NCI-H345 treated with DMSO at 0.1 percent for 48 hours (cell line): ENCODE results near the gene TMIGD1.

Experiments used
- DNase-seq: peaks from one replicate; lab custom pipeline; 2025; ENCODE audit not compliant: unreplicated experiment; lab: John Stamatoyannopoulos, UW

The TMIGD1 gene, protein sequence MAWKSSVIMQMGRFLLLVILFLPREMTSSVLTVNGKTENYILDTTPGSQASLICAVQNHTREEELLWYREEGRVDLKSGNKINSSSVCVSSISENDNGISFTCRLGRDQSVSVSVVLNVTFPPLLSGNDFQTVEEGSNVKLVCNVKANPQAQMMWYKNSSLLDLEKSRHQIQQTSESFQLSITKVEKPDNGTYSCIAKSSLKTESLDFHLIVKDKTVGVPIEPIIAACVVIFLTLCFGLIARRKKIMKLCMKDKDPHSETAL

DNA sequence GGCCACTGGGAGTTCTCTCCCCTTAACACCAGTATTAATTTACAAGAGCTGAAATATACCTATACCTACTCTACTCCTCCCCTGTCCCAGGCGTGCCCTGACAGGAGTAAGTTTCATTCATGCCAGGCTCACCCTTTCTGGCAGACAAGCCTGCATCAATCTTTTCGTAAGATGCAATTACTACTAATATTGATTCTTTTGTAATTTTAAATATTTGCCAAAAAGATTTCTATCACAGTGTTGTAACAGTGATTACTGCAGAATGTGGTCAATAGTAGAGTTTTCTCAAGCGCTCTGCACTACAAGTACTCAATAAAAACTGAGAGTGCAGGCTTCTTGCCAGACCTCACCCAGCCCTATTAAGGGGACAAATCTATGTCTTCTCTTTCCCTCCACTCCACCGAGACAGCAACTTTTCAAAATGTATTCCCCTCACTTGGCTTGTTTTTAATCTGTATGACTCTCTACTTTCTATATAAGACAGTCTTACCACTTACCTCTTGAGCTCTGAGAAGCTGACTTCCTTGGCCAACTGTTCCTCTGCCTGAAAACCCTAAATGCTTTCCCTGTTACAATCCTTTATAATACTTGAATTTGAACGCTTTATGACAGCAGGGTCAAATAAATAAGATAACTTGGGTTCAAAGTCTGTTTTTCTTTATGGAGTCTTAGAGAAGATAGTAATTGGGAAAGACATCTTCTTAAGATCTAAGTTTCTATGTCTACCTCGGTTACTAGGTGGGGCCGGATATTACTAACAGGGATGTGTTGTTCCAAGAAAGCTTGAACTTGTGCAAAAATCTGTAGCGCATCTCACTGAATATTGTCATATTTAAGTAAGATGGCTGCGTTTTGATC lies at the start of gene TMIGD1:
TMIGD1 (minus strand) TSS at position 555 of the 858 bp plus-strand sequence. CDS start 1,924 bp downstream, outside the sequence.
- no peak for DNase-seq

DNA sequence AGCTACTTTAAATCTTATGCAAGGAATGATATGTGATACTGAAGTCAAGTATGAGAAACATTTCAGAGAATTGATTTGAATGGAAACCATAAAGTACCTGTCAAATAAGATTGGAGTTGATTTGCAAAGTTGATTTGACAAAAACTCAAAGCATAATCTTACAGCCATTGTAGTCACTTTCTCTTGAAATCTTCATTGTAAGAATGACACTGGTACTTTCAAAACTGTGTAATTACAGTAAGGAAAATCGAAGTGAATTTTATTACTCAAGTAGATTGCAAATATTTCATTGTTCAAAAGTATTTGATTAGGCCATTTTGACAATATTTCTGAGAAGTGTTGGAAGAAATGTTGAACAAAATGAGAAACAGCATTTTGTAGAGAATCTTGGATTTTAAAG lies 48.5 kb upstream of the TMIGD1 start:
- DNase-seq, result no peak

DNA sequence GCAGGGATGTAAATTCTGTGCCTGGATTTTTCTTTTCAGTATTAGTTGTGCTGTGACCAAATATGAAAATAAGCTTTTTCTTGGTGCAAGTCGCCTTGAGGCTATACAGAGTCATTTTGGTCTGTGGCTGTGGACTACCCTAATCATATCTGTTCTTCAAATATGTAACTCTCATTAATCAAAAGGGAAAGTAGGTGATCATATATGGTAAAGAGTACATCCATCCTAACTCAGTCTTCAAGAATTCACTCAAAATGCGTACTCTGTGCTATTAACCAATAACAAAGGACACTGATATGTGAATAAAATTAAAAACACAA lies 47.4 kb upstream of the TMIGD1 start:
- DNase-seq, result no peak

DNA sequence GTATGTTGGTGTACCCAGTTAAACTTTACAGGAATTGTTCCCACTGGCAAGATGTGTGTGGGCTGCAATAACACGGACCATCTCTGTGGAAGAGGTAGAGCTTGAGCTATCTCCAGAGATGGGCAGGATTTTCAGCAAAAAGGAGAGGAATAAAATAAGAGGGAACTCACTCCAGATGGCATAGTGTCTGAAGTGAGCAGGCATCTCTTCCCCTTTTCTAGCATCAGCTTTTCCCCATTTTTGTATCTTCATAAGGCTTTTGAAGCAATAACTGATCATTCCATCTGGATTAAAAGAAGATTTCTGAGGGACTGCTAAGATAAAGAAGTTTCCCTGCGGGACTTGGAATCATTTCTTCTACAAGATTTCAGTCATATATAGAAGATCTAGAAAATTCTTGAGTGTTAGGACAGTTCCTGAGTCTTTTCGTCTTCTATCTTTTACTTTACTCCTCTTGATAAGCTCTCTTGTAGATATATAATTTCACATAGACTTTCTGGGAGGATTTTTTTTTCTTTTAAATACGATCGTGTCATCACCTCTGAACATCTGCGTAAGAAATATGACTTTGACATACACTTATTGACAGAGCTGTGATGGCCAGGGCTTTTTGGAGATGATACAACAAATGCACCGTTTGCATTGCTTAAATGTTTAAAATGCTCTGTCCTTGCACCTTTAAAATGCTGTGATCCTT lies 46.9 kb upstream of the TMIGD1 start:
- no peak for DNase-seq

DNA sequence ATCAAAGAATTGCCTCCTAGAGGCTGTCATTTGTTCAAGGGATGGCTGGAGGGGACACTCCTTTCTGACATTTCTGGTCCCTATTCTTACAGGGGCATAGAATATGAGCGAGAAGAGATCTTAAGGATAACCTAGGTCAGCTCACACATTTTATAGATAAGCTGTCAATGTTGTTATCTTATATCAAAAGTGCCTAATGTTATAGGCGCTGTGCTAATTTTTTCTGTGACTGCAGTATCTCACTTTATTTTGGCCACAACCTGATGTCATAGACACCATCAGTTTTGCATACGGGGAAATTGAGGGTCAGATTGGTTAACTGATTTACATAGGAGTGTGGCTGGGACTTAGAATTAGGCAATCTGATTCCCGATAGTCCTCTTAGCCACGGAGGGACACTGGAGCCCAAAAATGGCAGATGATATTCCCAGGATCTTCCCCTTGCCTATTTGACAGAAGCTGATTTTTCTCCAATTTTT lies 46.1 kb upstream of the TMIGD1 start:
- no peak for DNase-seq

DNA sequence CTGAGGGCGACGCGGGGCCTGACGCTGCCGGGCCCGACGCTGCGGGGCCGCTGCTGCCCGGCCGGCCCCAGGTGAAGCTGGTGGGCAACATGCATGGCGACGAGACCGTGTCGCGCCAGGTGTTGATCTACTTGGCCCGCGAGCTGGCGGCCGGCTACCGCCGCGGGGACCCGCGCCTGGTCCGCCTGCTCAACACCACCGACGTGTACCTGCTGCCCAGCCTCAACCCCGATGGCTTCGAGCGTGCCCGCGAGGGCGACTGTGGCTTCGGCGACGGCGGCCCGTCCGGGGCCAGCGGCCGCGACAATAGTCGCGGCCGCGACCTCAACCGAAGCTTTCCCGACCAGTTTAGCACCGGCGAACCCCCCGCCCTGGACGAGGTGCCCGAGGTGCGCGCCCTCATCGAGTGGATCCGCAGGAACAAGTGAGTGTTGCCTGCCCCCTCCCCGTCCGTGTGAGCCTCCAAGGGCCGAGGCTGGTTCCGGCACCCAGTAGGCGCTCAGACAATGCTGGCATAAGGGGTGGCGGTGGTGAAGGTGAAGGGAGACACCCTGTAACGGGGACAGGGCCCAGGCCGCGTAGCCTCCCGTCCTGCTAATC lies 45.5 kb upstream of the TMIGD1 start:
- no peak for DNase-seq

DNA sequence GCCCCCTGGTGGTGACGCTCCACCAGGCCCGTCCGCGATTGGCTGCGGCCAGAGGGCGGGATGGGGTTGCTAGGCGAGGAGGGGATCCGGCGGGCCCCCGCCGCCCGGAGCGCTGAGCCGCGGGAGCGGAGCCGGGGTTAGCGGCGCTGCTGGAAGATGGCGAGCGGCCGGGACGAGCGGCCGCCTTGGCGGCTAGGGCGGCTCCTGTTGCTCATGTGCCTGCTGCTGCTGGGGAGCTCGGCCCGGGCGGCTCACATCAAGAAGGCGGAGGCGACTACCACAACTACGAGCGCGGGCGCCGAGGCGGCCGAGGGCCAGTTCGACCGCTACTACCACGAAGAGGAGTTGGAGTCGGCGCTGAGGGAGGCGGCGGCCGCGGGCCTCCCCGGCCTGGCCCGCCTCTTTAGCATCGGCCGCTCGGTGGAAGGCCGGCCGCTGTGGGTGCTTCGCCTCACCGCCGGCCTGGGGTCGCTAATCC lies 45.0 kb upstream of the TMIGD1 start, which contains the start of gene CPD:
CPD (plus strand) TSS at position 103 of the 478 bp plus-strand sequence; CDS start at position 157, 54 bp downstream.
- DNase-seq, result peak; percentile 89

DNA sequence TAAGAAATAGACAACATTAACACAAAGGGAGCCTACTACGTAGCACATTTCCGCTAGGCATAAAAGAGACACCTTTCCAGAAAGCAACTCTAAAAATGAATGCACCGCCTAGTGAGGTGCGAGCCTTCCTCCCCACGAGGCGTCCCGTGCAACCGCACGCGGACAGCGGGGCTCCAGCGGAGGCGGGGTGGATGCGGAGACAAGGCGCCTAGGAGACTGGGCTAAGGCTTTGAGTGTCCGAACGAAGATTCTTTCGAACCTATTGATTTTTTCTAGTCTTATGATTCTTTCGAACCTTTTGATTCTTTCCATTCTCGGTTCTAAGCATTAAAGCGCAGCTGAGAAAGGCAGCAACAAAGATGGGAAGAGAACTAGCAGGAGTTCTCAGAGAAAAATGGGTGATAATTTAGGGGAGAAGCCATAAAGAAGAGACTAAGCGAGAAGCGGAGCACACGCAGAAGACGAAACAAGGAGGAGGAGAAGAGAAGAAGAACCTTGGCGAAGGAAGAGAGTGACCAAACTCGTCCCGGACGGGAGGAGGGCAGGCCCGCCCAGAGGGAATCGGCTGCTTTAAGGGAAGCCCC lies 44.5 kb upstream of the TMIGD1 start:
- DNase-seq, result no peak

DNA sequence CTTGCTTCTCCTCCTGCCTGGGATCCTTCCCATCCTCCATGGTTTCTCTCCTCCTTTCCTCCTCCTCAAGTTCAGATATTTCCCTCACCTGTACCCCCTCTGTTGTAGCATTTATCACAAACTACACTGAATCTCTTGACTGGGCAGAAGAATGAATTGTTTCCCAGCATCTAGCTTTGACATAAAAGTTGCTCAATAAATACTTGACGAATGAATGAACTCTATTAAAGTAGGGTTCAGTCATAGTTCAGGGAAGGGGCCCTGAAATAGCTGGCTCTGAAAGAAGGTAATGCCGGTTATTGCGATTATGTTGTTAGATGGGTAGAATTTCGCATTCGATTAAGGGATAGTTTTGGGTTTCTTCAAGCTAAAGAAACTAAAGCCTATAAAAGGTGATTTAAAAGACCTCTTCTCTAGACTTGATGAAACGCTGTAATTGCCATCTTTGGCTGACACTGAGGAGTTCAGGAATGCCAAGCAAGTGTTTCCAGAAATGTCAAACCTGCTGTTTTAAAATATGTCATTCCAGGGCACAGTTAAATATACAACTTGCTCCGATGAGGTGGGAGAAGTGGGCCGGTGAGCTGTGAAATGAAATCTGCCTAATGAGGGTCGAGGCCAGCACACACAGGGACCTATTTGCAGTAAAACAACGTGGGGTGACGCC lies 43.9 kb upstream of the TMIGD1 start:
- DNase-seq, result no peak

DNA sequence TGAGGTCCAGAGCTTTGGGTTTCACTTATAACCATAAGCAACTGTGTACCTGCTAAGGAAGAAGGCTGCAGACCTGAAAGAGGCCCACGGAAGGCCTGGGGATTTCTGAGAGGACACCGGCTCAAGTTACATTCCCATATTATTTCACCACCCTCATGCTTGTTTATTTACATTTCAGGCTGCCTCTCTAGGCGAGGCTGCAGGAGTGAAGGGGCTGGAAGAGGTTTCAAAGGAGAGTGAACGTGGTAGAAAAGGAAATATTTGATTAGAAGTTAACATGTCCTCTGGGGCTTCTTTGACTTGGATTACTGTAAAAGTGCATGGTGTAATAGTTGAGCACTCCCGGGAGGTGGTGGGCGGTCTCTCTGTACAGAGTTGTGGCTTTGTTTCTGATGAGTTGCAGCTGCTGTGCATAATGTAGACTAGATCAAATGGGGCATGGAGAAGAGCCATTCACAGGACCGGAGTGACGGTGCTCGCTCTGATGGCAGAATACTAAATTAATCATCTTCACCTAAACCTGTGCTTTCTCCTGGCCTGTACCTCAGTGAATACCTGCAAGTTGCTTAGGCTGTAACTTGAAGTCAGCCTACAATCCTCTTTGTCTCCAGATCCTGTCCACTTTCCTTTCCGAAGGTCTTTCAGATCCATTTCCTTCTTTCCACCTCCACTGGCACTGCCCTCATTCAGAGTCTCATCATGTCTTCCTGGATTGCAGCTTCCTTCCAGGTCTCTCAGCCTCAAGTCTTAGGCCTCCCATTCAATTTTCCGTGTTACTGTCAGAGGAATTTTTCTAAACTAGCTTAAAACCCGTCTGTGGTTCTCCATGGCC lies 43.0 kb upstream of the TMIGD1 start:
- DNase-seq, result peak; percentile 98

DNA sequence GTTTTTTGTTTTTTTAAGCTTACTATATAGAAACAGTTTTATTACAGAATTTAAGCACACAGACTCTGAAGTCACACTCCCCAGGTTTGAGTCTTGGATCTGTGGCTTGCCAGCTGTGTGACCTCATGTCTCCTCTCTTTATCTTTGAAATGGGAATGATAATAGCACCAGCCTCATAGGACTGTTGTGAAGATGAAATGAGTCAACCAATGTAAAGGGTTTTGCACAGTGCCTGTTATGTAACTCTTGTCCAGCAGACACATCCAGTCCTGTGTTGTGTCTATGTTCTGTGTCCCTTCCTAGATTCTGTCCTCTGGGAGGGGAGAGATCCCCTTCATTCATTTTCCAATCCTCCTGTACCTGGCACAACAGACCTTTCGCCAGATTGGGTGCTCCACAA lies 41.8 kb upstream of the TMIGD1 start:
- no peak for DNase-seq

DNA sequence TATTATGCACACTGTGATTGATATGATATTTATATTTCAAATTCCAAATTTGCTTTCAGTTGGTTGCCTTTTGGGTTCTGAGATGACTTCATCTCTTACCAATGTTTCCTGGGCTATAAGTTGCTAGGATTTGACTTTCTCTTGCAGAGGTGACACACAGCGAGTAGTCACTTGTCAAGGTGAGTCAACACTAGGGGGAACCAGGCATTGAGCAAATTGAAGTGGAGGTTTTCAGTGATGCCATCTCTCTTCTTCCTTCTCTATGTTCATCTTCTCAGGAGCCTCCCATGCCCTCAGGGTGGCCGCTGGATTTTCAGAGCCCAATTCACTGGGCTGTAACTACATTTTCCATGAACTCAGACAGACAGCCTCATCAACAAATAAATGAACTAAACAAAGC lies 38.9 kb upstream of the TMIGD1 start:
- no peak for DNase-seq

DNA sequence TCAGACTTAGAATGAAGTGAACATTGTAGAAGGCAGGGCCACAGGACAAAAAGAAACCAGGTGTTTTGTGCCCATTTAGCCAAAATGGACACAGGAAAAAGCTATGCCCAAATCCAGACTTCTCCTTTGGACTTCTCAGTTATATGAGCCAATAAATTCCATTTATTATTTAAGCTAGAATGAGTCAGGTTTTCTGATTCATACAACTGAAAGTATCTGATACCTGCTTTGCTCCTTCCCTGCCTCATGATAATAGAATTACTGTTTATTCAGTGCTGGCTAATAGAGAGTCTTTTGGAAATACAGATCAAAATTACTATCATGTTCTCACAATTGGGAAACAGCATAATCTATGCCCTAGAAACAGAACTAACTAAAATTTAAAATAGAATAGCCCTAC lies 36.1 kb upstream of the TMIGD1 start:
- DNase-seq, result no peak

DNA sequence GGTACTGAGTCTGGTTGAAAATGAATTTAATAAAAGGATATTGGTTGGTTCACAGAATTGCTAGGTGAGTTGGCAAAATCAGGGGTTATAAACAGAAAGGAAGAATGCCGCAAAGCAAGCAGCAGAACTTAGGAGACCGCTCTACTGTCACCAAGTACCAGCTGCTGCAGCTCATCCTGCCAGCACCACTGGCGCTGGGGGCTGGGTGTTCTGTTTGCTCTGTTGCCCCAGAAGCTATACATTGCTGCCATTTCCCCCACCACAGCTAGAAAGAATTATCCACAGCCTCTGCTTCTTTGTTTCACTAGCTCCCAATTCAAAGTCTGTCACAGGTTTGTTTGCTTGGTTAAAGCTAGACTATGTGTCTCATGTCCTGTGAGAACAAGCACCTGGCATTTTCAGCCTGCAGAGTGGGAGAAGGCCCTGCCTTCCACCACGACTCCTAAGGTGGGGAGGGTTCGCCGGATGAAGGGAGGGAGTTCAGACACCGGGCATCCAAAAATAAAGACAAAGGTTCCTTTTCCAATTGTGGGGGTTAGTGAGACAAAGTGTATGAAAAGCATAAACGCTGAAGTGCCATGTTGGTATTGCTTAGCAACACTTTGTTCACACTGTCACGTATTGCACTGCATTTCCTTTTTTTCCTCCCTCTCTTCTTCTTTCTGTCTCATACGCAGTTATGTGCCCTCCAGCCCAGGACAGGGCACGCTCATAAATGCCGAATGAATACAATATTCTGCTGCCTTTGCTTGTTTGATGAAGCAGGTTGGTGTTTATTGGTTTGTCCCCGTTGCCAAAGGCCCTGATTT lies 35.3 kb upstream of the TMIGD1 start:
- no peak for DNase-seq

DNA sequence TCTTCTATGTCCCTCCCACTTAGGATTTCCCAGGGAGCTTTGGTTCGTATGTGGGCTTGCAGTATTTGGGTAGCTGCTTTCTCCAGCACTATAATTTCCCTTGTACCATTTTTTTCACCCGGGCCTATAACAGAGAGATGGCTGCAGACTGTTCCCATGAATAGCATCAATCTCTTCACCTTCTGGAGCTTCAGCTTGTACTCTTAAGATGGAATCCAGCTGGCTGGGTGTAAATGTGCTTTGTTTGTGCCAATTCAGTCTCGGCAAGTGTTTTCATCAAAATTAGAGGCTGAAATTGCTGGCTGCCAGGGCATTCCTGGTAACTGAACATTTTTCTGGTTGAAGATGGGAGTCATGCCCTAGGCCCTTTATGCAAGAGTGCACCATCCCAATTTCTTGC lies 32.7 kb upstream of the TMIGD1 start:
- DNase-seq, result no peak

DNA sequence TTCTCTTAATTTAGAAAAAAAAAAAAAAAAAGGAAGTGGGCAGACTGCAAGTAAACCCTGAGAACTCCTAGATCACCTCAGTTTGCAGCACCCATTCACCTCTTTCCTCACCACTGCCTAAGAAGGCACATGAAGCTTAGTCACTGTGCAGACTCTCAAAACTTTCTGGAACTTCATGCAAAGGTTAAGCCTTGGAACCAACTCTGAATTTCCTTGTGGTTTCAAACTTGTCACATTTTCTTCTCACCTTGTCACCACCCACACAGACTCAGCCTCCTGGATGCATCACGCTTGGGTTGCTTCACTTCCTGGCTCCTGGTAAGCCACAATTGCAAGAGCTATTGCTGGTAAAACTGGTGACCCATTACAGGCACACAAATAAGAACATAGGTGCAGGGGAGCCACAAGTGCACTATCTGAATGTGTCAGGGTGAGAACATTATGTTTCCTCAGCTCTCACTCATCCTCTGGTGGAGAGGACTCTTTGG lies 29.9 kb upstream of the TMIGD1 start:
- no peak for DNase-seq

DNA sequence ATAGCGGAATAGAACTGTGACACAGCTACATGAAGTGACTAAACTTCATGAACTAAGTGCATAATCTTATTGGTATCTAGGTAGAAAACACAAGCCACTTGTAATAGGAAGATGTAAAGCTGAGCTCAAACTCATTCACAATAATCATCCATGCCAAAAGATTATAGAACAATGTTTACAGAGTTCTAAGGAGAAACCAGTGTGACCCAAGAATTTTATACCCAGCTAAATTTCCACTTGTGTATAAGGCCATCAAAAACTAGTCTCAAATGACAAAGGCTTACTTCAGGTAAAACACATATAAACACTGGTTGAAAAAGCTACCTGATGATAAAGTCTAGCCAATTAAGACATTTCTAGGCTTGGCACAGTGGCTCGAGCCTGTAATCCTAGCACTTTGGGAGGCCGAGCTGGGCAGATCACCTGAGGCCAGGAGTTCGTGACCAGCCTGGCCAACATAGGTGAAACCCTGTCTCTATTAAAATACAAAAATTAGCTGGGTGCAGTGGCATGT lies 28.0 kb upstream of the TMIGD1 start:
- no peak for DNase-seq
